HCT116 (cell line): ENCODE results near the gene RFXANK. TPM values are rescaled to one million over a fixed set of nuclear protein-coding genes. Genes with fewer than 3 reads are reported as not detected.

Source experiments
- ATAC-seq: fragments of 200-7000 bp; cut with Tn5 transposase; 2 replicates; pipeline ENCODE4 v1.9.1; 2020; ENCODE audit warnings: mild to moderate bottlenecking, moderate library complexity
- BruUV-seq: library from RNA; stranded (reverse); fragments of 400-500 nt; replicated peaks from 2 replicates; lab custom pipeline; 2021; lab: Mats Ljungman, UMichigan
- CTCF ChIA-PET: fragments of 300-600 bp; sonication (Branson Sonifier 250); formaldehyde crosslinking; loops from one replicate; lab custom pipeline; 2021; ENCODE audit warnings: antibody characterized with exemption; lab: Charles Lee
- POLR2A ChIA-PET: fragments of 300-600, 350-600 bp; sonication (Branson Sonifier 250); formaldehyde crosslinking; loops from one replicate; lab custom pipeline; 2021; ENCODE audit warnings: antibody characterized with exemption; lab: Charles Lee
- RAD21 ChIA-PET, 2 experiments: fragments of 300-600 bp; sonication (Branson Sonifier 250); formaldehyde crosslinking; loops; one replicate each; lab custom pipeline; 2023; ENCODE audit warnings: low total read pairs in 2 of 2; ENCODE audit not compliant: uncharacterized antibody in 2 of 2, unreplicated experiment in 2 of 2, low non-redundant PET in 1 of 2; lab: Charles Lee
- DNase-seq: peaks from one replicate; pipeline ENCODE4 v3.0.0-alpha.2; 2010; ENCODE audit warnings: low read depth, low spot score
- H2AFZ ChIP-seq: fragments of 200-600 bp; shearing (Covaris generic), sonication (generic); 2 replicates; pipeline ENCODE4 v1.6.1; 2017; ENCODE audit warnings: low read depth, mixed run types, mixed read lengths, antibody characterized with exemption, low read length; ENCODE audit not compliant: poor library complexity, severe bottlenecking
- H3K27ac ChIP-seq: 2 replicates; pipeline ENCODE4 v1.5.1; 2012; ENCODE audit warnings: low read depth, low read length
- H3K27me3 ChIP-seq: fragments of 200-600 bp; sonication (generic); 2 replicates; pipeline ENCODE4 v1.6.1; 2016; ENCODE audit warnings: mixed run types, low read length, mixed read lengths; ENCODE audit not compliant: insufficient read depth
- H3K36me3 ChIP-seq, 2 experiments: fragments of 200-500 bp in 1 of 2; fragments of 200-600 bp in 1 of 2; sonication (Bioruptor generic) in 1 of 2; sonication (generic) in 1 of 2; 2 replicates each; pipeline versions ENCODE4 v1.5.1 to v1.6.1; 2014 to 2016; ENCODE audit warnings: low read length in 2 of 2, inconsistent platforms in 1 of 2, mixed read lengths in 1 of 2, mixed run types in 1 of 2; ENCODE audit not compliant: insufficient read depth in 2 of 2, control insufficient read depth in 1 of 2
- H3K4me1 ChIP-seq, 2 experiments: fragments of 200-600 bp in 1 of 2; sonication (generic) in 1 of 2; 2 replicates each; pipeline versions ENCODE4 v1.5.1 to v1.6.1; 2012 to 2017; ENCODE audit warnings: low read length in 2 of 2, inconsistent platforms in 1 of 2, mild to moderate bottlenecking in 1 of 2, mixed read lengths in 1 of 2, mixed run types in 1 of 2, moderate library complexity in 1 of 2; ENCODE audit not compliant: insufficient read depth in 2 of 2, control insufficient read depth in 1 of 2
- H3K4me2 ChIP-seq: fragments of 200-600 bp; sonication (generic); 2 replicates; pipeline ENCODE4 v1.6.1; 2017; ENCODE audit warnings: mixed run types, low read length, mixed read lengths
- H3K4me3 ChIP-seq, 2 experiments: fragments of 200-600 bp in 1 of 2; sonication (generic) in 1 of 2; replicated peaks in 1 of 2; 2 replicates each; pipeline ENCODE4 v1.5.1; 2011 to 2016; ENCODE audit warnings: low read length in 2 of 2, control low read depth in 1 of 2, low read depth in 1 of 2, mild to moderate bottlenecking in 1 of 2, mixed read lengths in 1 of 2, mixed run types in 1 of 2
- H3K79me2 ChIP-seq: fragments of 200-600 bp; sonication (generic); 2 replicates; pipeline ENCODE4 v1.6.1; 2017; ENCODE audit warnings: mild to moderate bottlenecking, mixed run types, low read length, moderate library complexity, mixed read lengths; ENCODE audit not compliant: insufficient read depth
- H3K9ac ChIP-seq: fragments of 200-600 bp; sonication (generic); 2 replicates; pipeline ENCODE4 v1.6.1; 2016; ENCODE audit warnings: low read length, mixed read lengths
- H3K9me2 ChIP-seq: fragments of 200-600 bp; sonication (generic), shearing (Covaris generic); 2 replicates; pipeline ENCODE4 v1.6.1; 2017; ENCODE audit warnings: mixed run types, mild to moderate bottlenecking, moderate library complexity; ENCODE audit not compliant: insufficient read depth
- H3K9me3 ChIP-seq, 2 experiments: fragments of 200-500 bp in 1 of 2; fragments of 200-600 bp in 1 of 2; sonication (Bioruptor generic) in 1 of 2; sonication (generic) in 1 of 2; 2 replicates each; pipeline ENCODE4 v1.6.1; 2014 to 2017; ENCODE audit warnings: low read length in 2 of 2, mixed read lengths in 2 of 2, inconsistent platforms in 1 of 2, low read depth in 1 of 2, mild to moderate bottlenecking in 1 of 2, mixed run types in 1 of 2, moderate library complexity in 1 of 2; ENCODE audit not compliant: control insufficient read depth in 1 of 2, insufficient read depth in 1 of 2
- H4K20me1 ChIP-seq: fragments of 200-600 bp; sonication (generic), shearing (Covaris generic); 2 replicates; pipeline ENCODE4 v1.6.1; 2017; ENCODE audit warnings: mixed run types, mild to moderate bottlenecking, moderate library complexity; ENCODE audit not compliant: insufficient read depth
- ATF3 ChIP-seq: IDR thresholded peaks from 2 replicates; pipeline ENCODE4 v1.6.1; 2012
- CEBPB ChIP-seq: IDR thresholded peaks from 2 replicates; pipeline ENCODE4 v1.6.1; 2012; ENCODE audit warnings: low read depth
- FOSL1 ChIP-seq: IDR thresholded peaks from 2 replicates; pipeline ENCODE4 v1.6.1; 2012; ENCODE audit warnings: low read depth
- MAX ChIP-seq: IDR thresholded peaks from 2 replicates; pipeline ENCODE4 v1.6.1; 2012
- POLR2AphosphoS5 ChIP-seq: IDR thresholded peaks from 2 replicates; pipeline ENCODE4 v1.6.1; 2011; ENCODE audit warnings: mild to moderate bottlenecking, low read depth, low read length, moderate library complexity
- REST ChIP-seq: IDR thresholded peaks from 2 replicates; pipeline ENCODE4 v1.6.1; 2012; ENCODE audit warnings: low read depth
- SRF ChIP-seq: IDR thresholded peaks from 2 replicates; pipeline ENCODE4 v1.6.1; 2012; ENCODE audit warnings: low read depth
- TCF7L2 ChIP-seq: IDR thresholded peaks from 2 replicates; pipeline ENCODE4 v1.7.0; 2011; ENCODE audit warnings: borderline replicate concordance, inconsistent platforms; ENCODE audit not compliant: insufficient read depth, insufficient read length; ENCODE audit errors: extremely low read depth
- ZNF274 ChIP-seq: fragments of 200-500 bp; sonication (Bioruptor generic); IDR thresholded peaks from 2 replicates; pipeline ENCODE4 v1.6.1; 2014; ENCODE audit warnings: mild to moderate bottlenecking, low read depth, low read length, inconsistent platforms
- intact Hi-C: fragments of 100-400 bp; cut with micrococcal nuclease; formaldehyde crosslinking; loops from 2 replicates; pipeline ENCODE4 v1.10.0; 2022
- total RNA-seq: library from RNA; stranded (reverse); gene quantifications from one replicate; pipeline ENCODE4 v1.2.1, GENCODE V29; 2021; ENCODE audit not compliant: unreplicated experiment

The RFXANK gene
- total RNA-seq, 1 experiment from 2014 or later = 78.9 TPM

- TF ChIP-seq POLR2AphosphoS5 (no peak), FOSL1 (no peak), ZNF274 (no peak), ATF3 (no peak), TCF7L2 (no peak), SRF (no peak), MAX (no peak), CEBPB (no peak)
- TF ChIP-seq, all 23 proteins: peak for 0
Measured at GRCh38 chr19:19214159-19214490, 22.1 kb downstream of the RFXANK start (continued).

GRCh38 chr19:19214892-19215291 lies 22.8 kb downstream of the RFXANK start:
- CTCF ChIA-PET = interaction anchor here (1.0 kb wide), 1 partner anchor 11 kb away, joined by 3 read pairs; no protein-coding TSS in a partner anchor
- Histone ChIP-seq H3K36me3 (no peaks in the 10 kb centered on the region), H3K79me2 (no peaks in the 10 kb centered on the region), H2AFZ (no peak overlapping the region), H3K4me2 (no peak overlapping the region), H3K9ac (no peak overlapping the region), H3K27ac (no peak overlapping the region), H4K20me1 (no peaks in the 10 kb centered on the region), H3K4me3 (no peak overlapping the region), H3K9me3 (no peaks in the 10 kb centered on the region), H3K27me3 (no peaks in the 10 kb centered on the region), H3K9me2 (no peaks in the 10 kb centered on the region), H3K4me1 (peaks cover 5 to 8% of the 10 kb centered on the region in 2 experiments; a peak in 2 of 4 replicates)
- ATAC-seq (peak; percentile 55), DNase-seq (no peak)
- RAD21 ChIA-PET = no interaction called here
- intact Hi-C loops = no loop called here
- TF ChIP-seq SRF (no peak), REST (peak; percentile 89)
- POLR2A ChIA-PET = no interaction called here
- BruUV-seq = no TSS peak
